WTC11 (cell line): ENCODE data around the gene KHK. TPM values are rescaled to one million over a fixed set of nuclear protein-coding genes. Genes with fewer than 3 reads are reported as not detected.

Experiments used
- ATAC-seq: fragments of 200-7000 bp; cut with Tn5 transposase; 2 replicates; pipeline ENCODE4 v1.10.0; 2021; ENCODE audit warnings: mild to moderate bottlenecking, moderate library complexity
- CTCF ChIA-PET: fragments of 300-600 bp; sonication (Branson Sonifier 250); formaldehyde crosslinking; loops from one replicate; lab custom pipeline; 2021; ENCODE audit warnings: antibody characterized with exemption; lab: Charles Lee
- POLR2A ChIA-PET: fragments of 350-600 bp; sonication (Branson Sonifier 250); formaldehyde crosslinking; loops from one replicate; lab custom pipeline; 2021; ENCODE audit warnings: antibody characterized with exemption; lab: Charles Lee
- DNase-seq: peaks from one replicate; pipeline ENCODE4 v3.0.0; 2021; ENCODE audit warnings: low spot score
- H3K27ac Mint-ChIP-seq: 2 replicates; pipeline ENCODE4 v1.8.0; 2021; ENCODE audit warnings: mixed read lengths
- H3K27me3 Mint-ChIP-seq: 2 replicates; pipeline ENCODE4 v1.8.0; 2021; ENCODE audit warnings: low read depth, mild to moderate bottlenecking, moderate library complexity, mixed read lengths
- H3K36me3 Mint-ChIP-seq: 2 replicates; pipeline ENCODE4 v1.8.0; 2021; ENCODE audit warnings: mixed read lengths
- H3K4me1 Mint-ChIP-seq: 2 replicates; pipeline ENCODE4 v1.8.0; 2022; ENCODE audit warnings: mixed read lengths
- H3K4me3 Mint-ChIP-seq: 2 replicates; pipeline ENCODE4 v1.8.0; 2021; ENCODE audit warnings: mild to moderate bottlenecking, moderate library complexity, mixed read lengths
- H3K9me3 Mint-ChIP-seq: 2 replicates; pipeline ENCODE4 v1.8.0; 2021; ENCODE audit warnings: mixed read lengths
- ARID4B ChIP-seq: sonication (generic); formaldehyde crosslinking; IDR thresholded peaks from 2 replicates; pipeline ENCODE4 v1.8.0; 2023; ENCODE audit warnings: missing genetic modification reagents, mild to moderate bottlenecking, borderline replicate concordance
- EMX1 ChIP-seq: fragments of 250-450 bp; sonication (Bioruptor Pico); IDR thresholded peaks from 2 replicates; pipeline ENCODE4 v1.8.0; 2021; ENCODE audit warnings: mild to moderate bottlenecking
- HMGA2 ChIP-seq: fragments of 250-450 bp; sonication (Bioruptor Pico); IDR thresholded peaks from 2 replicates; pipeline ENCODE4 v1.4.0; 2021; ENCODE audit warnings: mild to moderate bottlenecking, moderate library complexity
- KAT7 ChIP-seq: sonication (generic); formaldehyde crosslinking; IDR thresholded peaks from 2 replicates; pipeline ENCODE4 v1.8.1; 2023; ENCODE audit warnings: missing genetic modification reagents, mild to moderate bottlenecking, borderline replicate concordance
- MAX ChIP-seq: sonication (generic); formaldehyde crosslinking; IDR thresholded peaks from 2 replicates; pipeline ENCODE4 v1.8.0; 2022; ENCODE audit warnings: mild to moderate bottlenecking, missing genetic modification reagents
- MXD4 ChIP-seq: fragments of 250-450 bp; sonication (Bioruptor Pico); IDR thresholded peaks from 2 replicates; pipeline ENCODE4 v1.8.0; 2021; ENCODE audit warnings: mild to moderate bottlenecking, moderate library complexity, borderline replicate concordance
- NFE2L1 ChIP-seq: sonication (generic); formaldehyde crosslinking; IDR thresholded peaks from 2 replicates; pipeline ENCODE4 v1.8.1; 2023; ENCODE audit warnings: missing genetic modification reagents
- NR1H2 ChIP-seq: sonication (generic); formaldehyde crosslinking; IDR thresholded peaks from 2 replicates; pipeline ENCODE4 v1.9.0; 2021; ENCODE audit warnings: mild to moderate bottlenecking, moderate library complexity, missing genetic modification reagents
- TCF7 ChIP-seq: sonication (generic); formaldehyde crosslinking; IDR thresholded peaks from 2 replicates; pipeline ENCODE4 v1.8.0; 2022; ENCODE audit warnings: mild to moderate bottlenecking, low read depth, missing genetic modification reagents, moderate library complexity
- TEAD1 ChIP-seq: sonication (generic); formaldehyde crosslinking; IDR thresholded peaks from 2 replicates; pipeline ENCODE4 v1.8.0; 2022; ENCODE audit warnings: mild to moderate bottlenecking, missing genetic modification reagents
- USF1 ChIP-seq: sonication (generic); formaldehyde crosslinking; IDR thresholded peaks from 2 replicates; pipeline ENCODE4 v1.8.0; 2022; ENCODE audit warnings: mild to moderate bottlenecking, missing genetic modification reagents
- ZBTB43 ChIP-seq: sonication (generic); formaldehyde crosslinking; IDR thresholded peaks from 2 replicates; pipeline ENCODE4 v1.8.1; 2023; ENCODE audit warnings: mild to moderate bottlenecking, missing genetic modification reagents
- ZNF121 ChIP-seq: sonication (generic); formaldehyde crosslinking; IDR thresholded peaks from 2 replicates; pipeline ENCODE4 v1.8.0; 2023; ENCODE audit warnings: missing genetic modification reagents
- ZNF281 ChIP-seq: sonication (generic); formaldehyde crosslinking; IDR thresholded peaks from 2 replicates; pipeline ENCODE4 v1.8.0; 2023; ENCODE audit warnings: mild to moderate bottlenecking, missing genetic modification reagents
- ZNF416 ChIP-seq: fragments of 250-450 bp; sonication (Bioruptor Pico); IDR thresholded peaks from 2 replicates; pipeline ENCODE4 v1.9.0; 2021; ENCODE audit warnings: mild to moderate bottlenecking, inconsistent platforms
- ZNF532 ChIP-seq: fragments of 250-450 bp; sonication (Bioruptor Pico); IDR thresholded peaks from 2 replicates; pipeline ENCODE4 v1.9.0; 2021; ENCODE audit warnings: mild to moderate bottlenecking, borderline replicate concordance
- total RNA-seq: library from RNA; stranded (reverse); gene quantifications from 3 replicates; pipeline ENCODE4 v1.2.3, GENCODE V29; 2021

Gene KHK
- total RNA-seq, 1 experiment from 2014 or later = 17.4 TPM

- POLR2A ChIA-PET = interaction anchor here (0.9 to 2.4 kb wide), 2 partner anchors 13 to 33 kb away, joined by 3 to 9 read pairs; partner anchors contain the start of gene OST4
- Mint-ChIP-seq H3K27me3 (peaks cover 23% of the 10 kb centered on the region), H3K4me3 (peak overlapping the region; percentile 70), H3K36me3 (no peaks in the 10 kb centered on the region), H3K4me1 (peaks cover 27% of the 10 kb centered on the region), H3K27ac (no peak overlapping the region), H3K9me3 (no peaks in the 10 kb centered on the region)
- no peak for ATAC-seq
- CTCF ChIA-PET = interaction anchor here (0.6 to 6.4 kb wide), 7 partner anchors 12 to 195 kb away, joined by 3 to 50 read pairs (median 4); partner anchors contain the start of genes AGBL5 and OST4
- no peak for DNase-seq
- no peak for TF ChIP-seq EMX1
- TF ChIP-seq USF1 (CRISPR knock-in tag) = no peak
- no peak for TF ChIP-seq NFE2L1 (CRISPR knock-in tag)
- TF ChIP-seq HMGA2 (CRISPR knock-in tag) = no peak
These were observed 1.4 kb upstream of the KHK start for GRCh38 chr2:27085062-27085672.

- no peak overlapping the region for H3K27ac Mint-ChIP-seq
- POLR2A ChIA-PET = interaction anchor here (0.9 to 2.4 kb wide), 3 partner anchors 14 to 35 kb away, joined by 3 to 9 read pairs (median 9); partner anchors contain the start of genes AGBL5 and OST4
- H3K9me3 Mint-ChIP-seq = no peaks in the 10 kb centered on the region
- no peaks in the 10 kb centered on the region for H3K36me3 Mint-ChIP-seq
- DNase-seq (peak; percentile 61), ATAC-seq (peak; percentile 3)
- TF ChIP-seq ZNF532 (CRISPR knock-in tag) = 0 out of 2 replicates have a peak, but pooled peaks have one; percentile 30
- no peak for TF ChIP-seq KAT7
- TF ChIP-seq USF1 (CRISPR knock-in tag) = no peak; the same call in 1 of the 2 replicates
- no peak for TF ChIP-seq NR1H2 (CRISPR knock-in tag)
- no peak for TF ChIP-seq TCF7 (CRISPR knock-in tag)
- peak; percentile 93 for TF ChIP-seq ZNF121 (CRISPR knock-in tag)
- TF ChIP-seq ARID4B (CRISPR knock-in tag) = 0 out of 2 replicates have a peak, but pooled peaks have one; percentile 36
- TF ChIP-seq ZBTB43 (CRISPR knock-in tag) = no peak
- TF ChIP-seq MAX (CRISPR knock-in tag) = peak; percentile 83
- TF ChIP-seq ZNF281 (CRISPR knock-in tag) = peak; percentile 77
- peak; percentile 59; the same call in 1 of the 2 replicates for TF ChIP-seq TEAD1
- no peak for TF ChIP-seq ZNF416 (CRISPR knock-in tag)
- no peak for TF ChIP-seq MXD4 (CRISPR knock-in tag)
- peaks cover 26% of the 10 kb centered on the region for H3K4me1 Mint-ChIP-seq
- CTCF ChIA-PET = interaction anchor here (0.6 to 6.4 kb wide), 8 partner anchors 13 to 194 kb away, joined by 3 to 50 read pairs (median 4); partner anchors contain the start of genes AGBL5 and OST4
- peaks cover 23% of the 10 kb centered on the region for H3K27me3 Mint-ChIP-seq
- H3K4me3 Mint-ChIP-seq = peak overlapping the region; percentile 70
These were observed 891 bp upstream of the KHK start for GRCh38 chr2:27085673-27086089.
